HEK293 (cell line): Measurements from ENCODE around the gene UBE2J2.

ENCODE experiments used
- CTCF ChIA-PET: fragments of 350-600 bp; formaldehyde crosslinking; extraction: SDS; loops from one replicate; lab custom pipeline; 2021; ENCODE audit warnings: antibody characterized with exemption; lab: Yijun Ruan, JAX
- POLR2A ChIA-PET: fragments of 300-600 bp; formaldehyde crosslinking; extraction: SDS; loops from one replicate; lab custom pipeline; 2020; ENCODE audit warnings: antibody characterized with exemption, inconsistent platforms; lab: Yijun Ruan, JAX
- H3K27ac ChIP-seq: fragments of 200-500 bp; sonication (Bioruptor generic); 2 replicates; pipeline ENCODE4 v1.5.1; 2014; ENCODE audit warnings: low read depth, low read length, control low read depth, inconsistent platforms; ENCODE audit errors: extremely low read depth
- H3K36me3 ChIP-seq, 2 experiments: fragments of 200-500 bp in 1 of 2; sonication (Bioruptor generic) in 1 of 2; 1 replicate in 1 of 2; 2 replicates in 1 of 2; pipeline ENCODE4 v1.5.1; 2014 to 2017; ENCODE audit warnings: inconsistent platforms in 2 of 2, low read length in 2 of 2; ENCODE audit not compliant: control insufficient read depth in 2 of 2, insufficient read depth in 1 of 2
- H3K4me1 ChIP-seq: fragments of 200-500 bp; sonication (Bioruptor generic); 2 replicates; pipeline ENCODE4 v1.5.1; 2014; ENCODE audit warnings: mild to moderate bottlenecking, low read length, inconsistent platforms; ENCODE audit not compliant: control insufficient read depth, insufficient read depth
- H3K4me3 ChIP-seq: 2 replicates; pipeline ENCODE4 v1.5.1; 2011; ENCODE audit warnings: low read depth, mild to moderate bottlenecking, control low read depth, low read length, moderate library complexity
- H3K9me3 ChIP-seq: fragments of 200-500 bp; sonication (Bioruptor generic); 2 replicates; pipeline ENCODE4 v1.5.1; 2014; ENCODE audit warnings: low read depth, low read length, inconsistent platforms; ENCODE audit not compliant: control insufficient read depth, insufficient read depth
- EGR2 ChIP-seq: fragments of 450-650 bp; formaldehyde crosslinking; IDR thresholded peaks from 2 replicates; pipeline ENCODE4 v1.5.1; 2016; ENCODE audit warnings: low read depth, missing biosample characterization, missing genetic modification characterization
- REPIN1 ChIP-seq: fragments of 450-650 bp; formaldehyde crosslinking; IDR thresholded peaks from 2 replicates; pipeline ENCODE4 v1.5.1; 2017; ENCODE audit warnings: missing biosample characterization, missing genetic modification characterization, low read depth
- ZBTB17 ChIP-seq: fragments of 450-650 bp; formaldehyde crosslinking; IDR thresholded peaks from 2 replicates; pipeline ENCODE4 v1.5.1; 2016; ENCODE audit warnings: missing biosample characterization, missing genetic modification characterization
- ZBTB20 ChIP-seq: fragments of 450-650 bp; formaldehyde crosslinking; IDR thresholded peaks from 2 replicates; pipeline ENCODE4 v1.5.1; 2016; ENCODE audit warnings: missing biosample characterization, missing genetic modification characterization
- ZNF133 ChIP-seq: fragments of 450-650 bp; formaldehyde crosslinking; IDR thresholded peaks from 2 replicates; pipeline ENCODE4 v1.5.1; 2016; ENCODE audit warnings: missing biosample characterization, missing genetic modification characterization
- ZNF24 ChIP-seq: fragments of 450-650 bp; formaldehyde crosslinking; IDR thresholded peaks from 2 replicates; pipeline ENCODE4 v1.5.1; 2016; ENCODE audit warnings: missing biosample characterization, missing genetic modification characterization
- ZNF600 ChIP-seq: fragments of 450-650 bp; formaldehyde crosslinking; IDR thresholded peaks from 2 replicates; pipeline ENCODE4 v1.5.1; 2016; ENCODE audit warnings: missing biosample characterization, missing genetic modification characterization
- ZNF664 ChIP-seq: fragments of 450-650 bp; formaldehyde crosslinking; IDR thresholded peaks from 2 replicates; pipeline ENCODE4 v1.5.1; 2016; ENCODE audit warnings: missing biosample characterization, missing genetic modification characterization
- ZNF843 ChIP-seq: fragments of 450-650 bp; formaldehyde crosslinking; IDR thresholded peaks from 2 replicates; pipeline ENCODE4 v1.5.1; 2016; ENCODE audit warnings: missing biosample characterization, missing genetic modification characterization
- TF ChIP-seq, protein P1 (sequence below): IDR thresholded peaks from 2 replicates; pipeline ENCODE4 v1.6.1; 2011; ENCODE audit warnings: mild to moderate bottlenecking, low read depth, low read length, borderline replicate concordance
- TF ChIP-seq, protein P2 (sequence below): fragments of 450-650 bp; formaldehyde crosslinking; IDR thresholded peaks from 2 replicates; pipeline ENCODE4 v1.5.1; 2016; ENCODE audit warnings: missing biosample characterization, missing genetic modification characterization
- TF ChIP-seq, protein P3 (sequence below): fragments of 450-650 bp; formaldehyde crosslinking; IDR thresholded peaks from 2 replicates; pipeline ENCODE4 v1.5.1; 2016; ENCODE audit warnings: missing biosample characterization, missing genetic modification characterization
- TF ChIP-seq, protein P4 (sequence below): fragments of 450-650 bp; formaldehyde crosslinking; IDR thresholded peaks from 2 replicates; pipeline ENCODE4 v1.5.1; 2016; ENCODE audit warnings: missing biosample characterization, missing genetic modification characterization
- TF ChIP-seq, protein P5 (sequence below): fragments of 450-650 bp; formaldehyde crosslinking; IDR thresholded peaks from 2 replicates; pipeline ENCODE4 v1.5.1; 2016; ENCODE audit warnings: missing biosample characterization, missing genetic modification characterization, borderline replicate concordance

Gene UBE2J2

DNA sequence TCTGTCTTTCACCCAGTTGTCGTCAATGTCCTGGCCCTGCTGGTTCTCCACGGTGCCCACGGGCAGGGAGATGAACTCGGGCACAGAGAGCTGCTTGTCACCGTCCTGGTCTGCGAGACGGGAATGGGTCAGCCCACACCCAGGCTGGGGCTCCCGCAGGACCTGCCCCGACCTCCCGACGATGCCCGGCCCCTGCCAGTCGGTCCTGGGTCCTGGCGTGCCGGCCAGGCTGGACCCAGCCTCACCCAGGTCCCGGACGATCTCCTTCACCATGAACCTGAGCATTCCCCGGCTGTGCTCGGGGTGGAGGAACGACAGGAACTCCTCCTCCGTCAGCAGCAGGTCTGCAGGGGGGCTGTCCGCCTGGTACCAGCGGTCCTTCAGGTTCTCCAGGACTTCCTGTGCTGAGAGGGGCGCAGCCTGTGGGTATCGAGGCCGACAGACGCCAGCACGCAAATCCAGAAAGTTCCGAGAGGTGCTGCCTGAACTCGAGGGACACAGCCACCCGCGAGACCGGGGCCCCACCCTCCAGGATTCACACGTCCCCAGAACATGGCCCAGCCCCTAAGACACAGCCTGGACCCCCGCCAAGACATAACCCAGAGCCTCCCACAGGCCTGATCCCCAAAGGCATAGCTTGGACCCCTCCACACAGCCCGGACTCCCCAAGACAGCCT is 55.0 kb downstream of the UBE2J2 start:
- TF ChIP-seq ZNF24, result no peak
- no peak for TF ChIP-seq EGR2 (tag by site-specific recombination)
- TF ChIP-seq ZNF600 (tag by site-specific recombination), result 0 out of 2 replicates have a peak, but pooled peaks have one; percentile 6
- TF ChIP-seq ZBTB17 (tag by site-specific recombination), result no peak
- TF ChIP-seq, protein P1, sequence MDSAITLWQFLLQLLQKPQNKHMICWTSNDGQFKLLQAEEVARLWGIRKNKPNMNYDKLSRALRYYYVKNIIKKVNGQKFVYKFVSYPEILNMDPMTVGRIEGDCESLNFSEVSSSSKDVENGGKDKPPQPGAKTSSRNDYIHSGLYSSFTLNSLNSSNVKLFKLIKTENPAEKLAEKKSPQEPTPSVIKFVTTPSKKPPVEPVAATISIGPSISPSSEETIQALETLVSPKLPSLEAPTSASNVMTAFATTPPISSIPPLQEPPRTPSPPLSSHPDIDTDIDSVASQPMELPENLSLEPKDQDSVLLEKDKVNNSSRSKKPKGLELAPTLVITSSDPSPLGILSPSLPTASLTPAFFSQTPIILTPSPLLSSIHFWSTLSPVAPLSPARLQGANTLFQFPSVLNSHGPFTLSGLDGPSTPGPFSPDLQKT, result no peak
- TF ChIP-seq, protein P2, sequence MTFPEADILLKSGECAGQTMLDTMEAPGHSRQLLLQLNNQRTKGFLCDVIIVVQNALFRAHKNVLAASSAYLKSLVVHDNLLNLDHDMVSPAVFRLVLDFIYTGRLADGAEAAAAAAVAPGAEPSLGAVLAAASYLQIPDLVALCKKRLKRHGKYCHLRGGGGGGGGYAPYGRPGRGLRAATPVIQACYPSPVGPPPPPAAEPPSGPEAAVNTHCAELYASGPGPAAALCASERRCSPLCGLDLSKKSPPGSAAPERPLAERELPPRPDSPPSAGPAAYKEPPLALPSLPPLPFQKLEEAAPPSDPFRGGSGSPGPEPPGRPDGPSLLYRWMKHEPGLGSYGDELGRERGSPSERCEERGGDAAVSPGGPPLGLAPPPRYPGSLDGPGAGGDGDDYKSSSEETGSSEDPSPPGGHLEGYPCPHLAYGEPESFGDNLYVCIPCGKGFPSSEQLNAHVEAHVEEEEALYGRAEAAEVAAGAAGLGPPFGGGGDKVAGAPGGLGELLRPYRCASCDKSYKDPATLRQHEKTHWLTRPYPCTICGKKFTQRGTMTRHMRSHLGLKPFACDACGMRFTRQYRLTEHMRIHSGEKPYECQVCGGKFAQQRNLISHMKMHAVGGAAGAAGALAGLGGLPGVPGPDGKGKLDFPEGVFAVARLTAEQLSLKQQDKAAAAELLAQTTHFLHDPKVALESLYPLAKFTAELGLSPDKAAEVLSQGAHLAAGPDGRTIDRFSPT (tag by site-specific recombination), result peak; percentile 22; the same call in 1 of the 2 replicates
- TF ChIP-seq ZNF843 (tag by site-specific recombination), result no peak
- TF ChIP-seq, protein P3, sequence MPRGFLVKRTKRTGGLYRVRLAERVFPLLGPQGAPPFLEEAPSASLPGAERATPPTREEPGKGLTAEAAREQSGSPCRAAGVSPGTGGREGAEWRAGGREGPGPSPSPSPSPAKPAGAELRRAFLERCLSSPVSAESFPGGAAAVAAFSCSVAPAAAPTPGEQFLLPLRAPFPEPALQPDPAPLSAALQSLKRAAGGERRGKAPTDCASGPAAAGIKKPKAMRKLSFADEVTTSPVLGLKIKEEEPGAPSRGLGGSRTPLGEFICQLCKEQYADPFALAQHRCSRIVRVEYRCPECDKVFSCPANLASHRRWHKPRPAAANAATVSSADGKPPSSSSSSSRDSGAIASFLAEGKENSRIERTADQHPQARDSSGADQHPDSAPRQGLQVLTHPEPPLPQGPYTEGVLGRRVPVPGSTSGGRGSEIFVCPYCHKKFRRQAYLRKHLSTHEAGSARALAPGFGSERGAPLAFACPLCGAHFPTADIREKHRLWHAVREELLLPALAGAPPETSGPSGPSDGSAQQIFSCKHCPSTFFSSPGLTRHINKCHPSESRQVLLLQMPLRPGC (tag by site-specific recombination), result no peak
- TF ChIP-seq REPIN1, result no peak
- no peak for TF ChIP-seq ZNF664
- TF ChIP-seq, protein P4, sequence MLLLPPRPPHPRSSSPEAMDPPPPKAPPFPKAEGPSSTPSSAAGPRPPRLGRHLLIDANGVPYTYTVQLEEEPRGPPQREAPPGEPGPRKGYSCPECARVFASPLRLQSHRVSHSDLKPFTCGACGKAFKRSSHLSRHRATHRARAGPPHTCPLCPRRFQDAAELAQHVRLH, result no peak
- TF ChIP-seq, protein P5, sequence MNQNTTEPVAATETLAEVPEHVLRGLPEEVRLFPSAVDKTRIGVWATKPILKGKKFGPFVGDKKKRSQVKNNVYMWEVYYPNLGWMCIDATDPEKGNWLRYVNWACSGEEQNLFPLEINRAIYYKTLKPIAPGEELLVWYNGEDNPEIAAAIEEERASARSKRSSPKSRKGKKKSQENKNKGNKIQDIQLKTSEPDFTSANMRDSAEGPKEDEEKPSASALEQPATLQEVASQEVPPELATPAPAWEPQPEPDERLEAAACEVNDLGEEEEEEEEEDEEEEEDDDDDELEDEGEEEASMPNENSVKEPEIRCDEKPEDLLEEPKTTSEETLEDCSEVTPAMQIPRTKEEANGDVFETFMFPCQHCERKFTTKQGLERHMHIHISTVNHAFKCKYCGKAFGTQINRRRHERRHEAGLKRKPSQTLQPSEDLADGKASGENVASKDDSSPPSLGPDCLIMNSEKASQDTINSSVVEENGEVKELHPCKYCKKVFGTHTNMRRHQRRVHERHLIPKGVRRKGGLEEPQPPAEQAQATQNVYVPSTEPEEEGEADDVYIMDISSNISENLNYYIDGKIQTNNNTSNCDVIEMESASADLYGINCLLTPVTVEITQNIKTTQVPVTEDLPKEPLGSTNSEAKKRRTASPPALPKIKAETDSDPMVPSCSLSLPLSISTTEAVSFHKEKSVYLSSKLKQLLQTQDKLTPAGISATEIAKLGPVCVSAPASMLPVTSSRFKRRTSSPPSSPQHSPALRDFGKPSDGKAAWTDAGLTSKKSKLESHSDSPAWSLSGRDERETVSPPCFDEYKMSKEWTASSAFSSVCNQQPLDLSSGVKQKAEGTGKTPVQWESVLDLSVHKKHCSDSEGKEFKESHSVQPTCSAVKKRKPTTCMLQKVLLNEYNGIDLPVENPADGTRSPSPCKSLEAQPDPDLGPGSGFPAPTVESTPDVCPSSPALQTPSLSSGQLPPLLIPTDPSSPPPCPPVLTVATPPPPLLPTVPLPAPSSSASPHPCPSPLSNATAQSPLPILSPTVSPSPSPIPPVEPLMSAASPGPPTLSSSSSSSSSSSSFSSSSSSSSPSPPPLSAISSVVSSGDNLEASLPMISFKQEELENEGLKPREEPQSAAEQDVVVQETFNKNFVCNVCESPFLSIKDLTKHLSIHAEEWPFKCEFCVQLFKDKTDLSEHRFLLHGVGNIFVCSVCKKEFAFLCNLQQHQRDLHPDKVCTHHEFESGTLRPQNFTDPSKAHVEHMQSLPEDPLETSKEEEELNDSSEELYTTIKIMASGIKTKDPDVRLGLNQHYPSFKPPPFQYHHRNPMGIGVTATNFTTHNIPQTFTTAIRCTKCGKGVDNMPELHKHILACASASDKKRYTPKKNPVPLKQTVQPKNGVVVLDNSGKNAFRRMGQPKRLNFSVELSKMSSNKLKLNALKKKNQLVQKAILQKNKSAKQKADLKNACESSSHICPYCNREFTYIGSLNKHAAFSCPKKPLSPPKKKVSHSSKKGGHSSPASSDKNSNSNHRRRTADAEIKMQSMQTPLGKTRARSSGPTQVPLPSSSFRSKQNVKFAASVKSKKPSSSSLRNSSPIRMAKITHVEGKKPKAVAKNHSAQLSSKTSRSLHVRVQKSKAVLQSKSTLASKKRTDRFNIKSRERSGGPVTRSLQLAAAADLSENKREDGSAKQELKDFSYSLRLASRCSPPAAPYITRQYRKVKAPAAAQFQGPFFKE (tag by site-specific recombination), result no peak
- no peak for TF ChIP-seq ZNF133 (tag by site-specific recombination)
- TF ChIP-seq ZBTB20, result no peak
- TF ChIP-seq, all 188 proteins: peak for 2
- CTCF ChIA-PET, result interaction anchor here (1.2 kb wide), 1 partner anchor 12 kb away, joined by 3 read pairs; no protein-coding TSS in a partner anchor
- Histone ChIP-seq H3K9me3 (no peaks in the 10 kb centered on the region), H3K36me3 (peaks cover 4 to 83% of the 10 kb centered on the region in 2 experiments; a peak in 2 of 3 replicates), H3K4me3 (no peak overlapping the region), H3K27ac (no peak overlapping the region), H3K4me1 (no peaks in the 10 kb centered on the region)
- POLR2A ChIA-PET, result no interaction called here
